ENCODE measurements around the gene MXD4.

Gene MXD4

DNA sequence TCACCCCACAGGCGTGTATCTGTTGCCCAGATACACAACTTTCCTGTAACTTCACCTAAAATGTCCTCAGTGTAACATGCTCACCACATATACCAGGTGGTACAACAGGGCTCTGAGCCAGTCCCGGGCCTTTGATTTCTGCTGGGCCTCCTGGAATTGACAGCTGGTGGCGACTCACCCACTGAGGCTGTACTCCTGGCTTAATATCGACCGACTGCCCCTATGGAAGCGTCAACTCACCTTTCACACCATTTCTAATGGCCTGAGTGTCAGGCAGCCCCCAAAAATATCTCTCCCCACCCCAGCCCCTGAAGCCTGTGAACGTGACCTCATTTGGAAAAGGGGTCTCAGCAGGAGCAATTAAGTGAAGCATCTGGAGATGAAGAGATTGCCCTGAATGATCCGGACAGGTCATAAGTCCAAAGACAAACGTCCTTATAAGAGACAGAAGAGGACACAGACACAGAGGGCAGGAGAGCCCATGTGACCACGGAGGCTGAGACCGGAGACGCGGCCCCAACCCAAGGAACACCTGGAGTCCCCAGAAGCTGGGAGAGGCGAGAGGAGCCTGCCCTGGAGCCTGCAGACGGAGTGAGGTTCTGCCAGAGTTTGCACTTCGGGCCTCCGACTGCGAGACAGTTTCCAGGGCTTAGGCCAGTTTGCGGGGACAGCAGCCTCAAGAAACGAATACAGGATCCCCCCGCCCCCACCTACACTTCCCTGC lies 12.6 kb upstream of the MXD4 start:
- DNase-seq, result no peak

DNA sequence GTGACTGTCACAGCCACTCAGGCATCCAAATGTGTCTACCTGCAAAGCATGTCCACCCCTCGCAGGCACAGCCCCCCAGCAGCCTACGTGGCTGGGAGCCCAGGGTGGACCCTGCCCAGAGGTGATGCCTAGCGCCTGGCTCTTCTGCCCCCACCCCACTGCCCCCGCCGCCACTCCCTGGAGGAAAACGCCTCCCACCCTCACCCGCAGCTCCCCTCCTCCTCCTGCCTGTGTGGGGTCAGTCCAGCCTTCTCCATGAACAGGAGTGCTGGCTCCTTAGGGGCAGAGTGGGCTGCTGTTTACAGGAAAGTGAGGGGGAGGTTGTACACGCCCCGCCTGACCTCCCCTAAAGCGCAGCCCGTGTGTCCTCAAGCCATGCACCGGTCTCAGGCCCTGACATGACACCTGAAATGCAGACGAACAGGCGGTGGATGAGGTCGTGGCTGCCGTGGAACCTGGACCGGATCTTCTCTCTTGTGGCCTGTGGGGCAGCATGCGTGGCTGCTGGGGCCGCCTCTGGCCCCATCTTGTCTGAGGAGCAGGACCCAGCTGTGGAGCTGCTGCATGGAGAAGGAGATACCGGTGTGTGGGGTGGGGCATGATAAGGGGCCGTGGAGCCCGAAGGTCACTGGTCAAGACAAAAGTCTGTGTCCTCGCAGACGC lies 11.9 kb upstream of the MXD4 start:
- DNase-seq, result no peak

DNA sequence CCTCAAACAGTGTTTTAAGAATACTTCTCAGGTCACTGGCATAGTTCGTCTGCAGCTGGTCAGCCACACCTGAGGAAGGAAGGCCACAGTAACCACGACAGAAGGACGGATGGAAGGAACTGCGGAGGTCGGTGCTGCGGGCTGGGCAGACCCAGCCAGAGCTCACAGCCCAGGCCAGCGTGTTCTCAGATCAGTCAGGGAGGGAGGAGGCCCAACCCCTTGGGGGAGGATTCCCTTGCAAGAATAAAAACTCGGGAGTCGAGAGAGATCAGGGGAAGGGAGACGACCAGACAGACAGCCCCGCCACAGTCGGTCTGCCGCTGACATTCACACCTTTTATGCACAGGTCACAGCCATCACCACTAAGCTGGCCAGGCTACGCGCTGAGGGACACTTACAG lies 11.3 kb upstream of the MXD4 start:
- no peak for DNase-seq

DNA sequence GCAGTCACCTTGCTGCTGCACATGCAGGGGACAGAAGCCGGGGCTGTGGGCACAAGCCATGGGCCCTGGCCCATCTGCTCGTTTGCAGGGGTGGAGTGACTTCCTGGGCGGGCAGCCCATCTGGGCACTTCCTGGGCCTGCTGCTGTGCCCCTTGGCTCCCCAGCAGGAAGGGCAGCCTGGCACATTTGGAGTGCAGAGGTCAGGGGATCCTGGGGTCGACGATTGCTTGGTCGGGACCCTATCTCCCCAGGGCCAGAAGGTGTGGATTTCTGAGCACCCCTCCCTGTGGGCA lies 10.9 kb upstream of the MXD4 start:
- DNase-seq, result no peak

DNA sequence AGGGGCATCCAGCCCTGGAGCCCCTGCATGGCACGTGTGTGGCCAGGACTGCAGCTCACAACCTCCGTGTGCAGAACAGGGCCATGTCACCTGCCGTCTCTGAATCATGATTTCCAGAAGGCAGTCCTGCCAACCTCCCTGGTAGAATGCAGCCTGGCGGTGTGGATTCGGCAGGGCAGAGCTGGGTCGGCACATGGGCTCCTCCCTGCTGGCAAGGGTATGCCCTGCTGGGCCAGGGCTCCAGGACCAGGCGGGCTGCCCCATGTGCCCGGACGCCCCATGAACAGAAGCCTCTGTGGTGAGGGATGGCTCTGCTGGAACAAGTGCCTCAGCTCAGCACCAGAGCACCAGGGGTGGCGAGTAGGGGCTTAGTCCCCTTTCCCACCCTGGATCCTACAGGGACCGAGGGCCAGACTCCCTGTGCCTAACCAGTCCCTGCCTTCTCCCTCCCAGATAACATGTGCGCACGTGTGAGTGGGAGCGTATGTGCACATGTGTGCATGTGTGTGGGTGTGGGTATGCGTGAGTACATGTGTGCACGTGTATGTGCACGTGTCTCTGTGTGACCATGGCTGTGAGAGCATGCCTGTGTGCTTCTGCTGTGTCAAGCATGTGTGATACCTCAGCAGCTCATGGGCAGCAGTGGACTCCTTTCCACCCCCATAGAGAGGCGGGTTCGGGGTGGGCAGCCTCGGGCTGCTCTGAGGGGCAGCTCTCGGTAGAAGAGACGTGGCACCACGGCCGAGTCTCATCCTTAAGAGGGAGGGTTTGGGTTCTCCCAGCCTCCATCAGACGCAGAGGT lies 10.3 kb upstream of the MXD4 start:
- DNase-seq, result no peak

DNA sequence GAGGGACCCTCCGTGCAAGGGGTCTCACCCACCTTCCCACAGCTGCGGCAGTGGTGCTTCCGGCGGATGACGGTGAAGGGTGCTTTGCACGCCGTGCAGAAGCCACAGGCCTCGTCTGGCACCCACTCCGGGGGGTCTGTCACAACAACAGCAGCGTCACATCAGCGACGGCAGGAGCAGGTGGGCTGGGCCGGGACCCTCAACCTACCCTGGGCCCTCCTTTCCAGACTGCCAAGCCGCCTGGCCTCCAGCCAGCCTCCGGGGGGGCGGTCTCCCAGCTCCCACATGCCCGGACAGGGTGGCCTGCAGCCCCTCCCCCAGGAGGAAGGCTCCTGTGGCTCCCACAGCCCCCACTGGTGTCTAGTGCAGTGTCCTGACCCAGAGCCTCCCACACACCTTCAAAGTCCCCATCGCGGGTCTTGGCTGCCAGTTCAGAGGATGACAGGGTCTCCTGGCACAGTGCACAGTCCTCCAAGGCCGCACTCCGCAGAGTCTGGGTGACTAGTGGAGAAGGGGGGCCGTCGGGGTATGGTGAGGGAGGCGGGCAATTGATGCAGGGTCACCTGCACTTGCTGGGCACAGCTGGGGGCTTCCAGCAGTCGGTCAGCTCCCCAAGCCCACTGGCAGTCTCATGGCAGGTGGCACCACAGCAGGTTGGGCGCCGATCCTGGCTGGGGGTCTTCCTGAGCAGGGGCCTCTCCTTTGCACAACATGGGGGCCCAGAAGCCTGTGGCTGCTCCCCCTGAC lies 9.5 kb upstream of the MXD4 start:
- DNase-seq, result no peak

DNA sequence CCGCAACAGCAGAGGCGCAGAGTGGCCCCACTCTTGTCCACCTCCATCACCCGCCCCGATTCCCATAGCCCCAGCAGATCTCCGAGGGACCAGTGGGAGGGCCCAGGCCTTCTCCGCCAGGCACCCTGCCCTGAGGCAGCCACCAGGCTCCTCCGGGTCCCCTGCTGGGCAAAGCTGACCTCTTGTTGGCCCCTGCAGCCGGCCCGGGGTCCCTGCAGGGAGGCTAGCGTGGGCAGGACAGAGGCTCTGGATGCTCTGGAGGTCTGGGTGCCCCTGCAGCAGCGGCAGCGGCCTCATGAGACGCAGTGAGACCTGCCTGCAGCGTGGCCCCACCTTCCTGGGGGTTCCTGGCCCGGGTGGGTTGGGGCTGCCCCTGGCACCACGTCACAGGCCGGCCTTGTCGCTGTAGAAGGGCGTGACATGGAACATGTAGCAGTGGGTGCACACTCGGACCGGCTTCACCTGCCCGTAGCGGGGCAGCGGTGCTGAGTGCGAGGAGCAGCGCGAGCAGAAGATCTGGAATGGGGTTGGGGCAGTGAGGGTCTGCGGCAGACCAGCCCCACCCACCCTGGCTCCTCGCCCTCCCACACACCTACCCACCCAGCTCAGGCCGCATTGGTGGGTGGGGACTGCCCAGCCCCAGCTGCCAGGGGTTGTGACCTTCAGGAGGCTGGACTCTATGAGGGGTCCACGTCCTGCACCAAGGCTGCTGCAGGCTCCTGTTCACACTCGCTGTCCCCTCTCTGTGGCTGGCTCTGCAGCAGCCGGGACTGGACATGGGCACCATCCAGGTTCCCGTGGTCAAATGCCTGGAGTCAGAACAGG lies 8.6 kb upstream of the MXD4 start:
- DNase-seq, result no peak

DNA sequence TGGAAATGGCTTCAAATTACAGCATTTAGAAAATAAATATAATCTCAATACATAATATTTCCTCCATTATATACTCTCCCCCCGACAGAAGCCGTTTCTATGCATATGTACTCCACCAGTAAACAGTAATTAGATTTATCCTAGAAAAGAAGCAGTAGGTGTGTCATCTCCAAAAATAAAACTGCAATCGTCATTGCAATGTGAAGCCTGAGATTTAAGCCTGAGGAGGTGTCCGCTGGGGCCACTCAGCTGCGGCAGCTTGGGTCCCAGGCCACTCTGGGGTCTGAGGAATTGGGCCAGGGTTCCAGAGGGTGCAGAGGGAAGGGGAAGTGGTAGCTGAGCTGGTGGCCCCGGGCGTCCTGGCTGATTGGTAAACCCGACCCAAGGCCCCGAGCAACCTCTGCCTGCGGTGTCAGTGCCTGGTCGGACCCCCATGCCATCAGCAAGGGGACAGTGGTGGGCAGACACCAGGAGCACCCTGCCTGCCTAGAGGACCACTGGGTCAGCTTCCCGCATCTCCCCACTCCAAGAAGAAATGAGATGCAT lies 7.8 kb upstream of the MXD4 start:
- DNase-seq, result no peak

DNA sequence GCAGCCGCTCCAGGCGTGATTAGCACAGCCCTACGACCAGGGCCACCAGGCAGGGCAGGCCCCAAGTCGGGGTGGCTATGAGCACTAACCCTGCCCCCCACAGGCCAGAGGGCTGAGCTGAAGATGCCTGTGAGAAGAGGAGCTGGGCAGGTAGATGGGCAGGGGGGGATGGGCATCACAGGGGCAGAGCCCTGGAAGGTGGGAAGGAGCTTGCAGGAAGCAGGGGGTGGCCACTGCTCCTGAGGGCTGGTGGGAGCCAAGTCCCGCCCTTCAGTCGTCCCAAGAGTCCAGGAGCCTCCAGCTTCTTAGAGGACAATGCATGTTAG lies 7.3 kb upstream of the MXD4 start:
- no peak for DNase-seq

DNA sequence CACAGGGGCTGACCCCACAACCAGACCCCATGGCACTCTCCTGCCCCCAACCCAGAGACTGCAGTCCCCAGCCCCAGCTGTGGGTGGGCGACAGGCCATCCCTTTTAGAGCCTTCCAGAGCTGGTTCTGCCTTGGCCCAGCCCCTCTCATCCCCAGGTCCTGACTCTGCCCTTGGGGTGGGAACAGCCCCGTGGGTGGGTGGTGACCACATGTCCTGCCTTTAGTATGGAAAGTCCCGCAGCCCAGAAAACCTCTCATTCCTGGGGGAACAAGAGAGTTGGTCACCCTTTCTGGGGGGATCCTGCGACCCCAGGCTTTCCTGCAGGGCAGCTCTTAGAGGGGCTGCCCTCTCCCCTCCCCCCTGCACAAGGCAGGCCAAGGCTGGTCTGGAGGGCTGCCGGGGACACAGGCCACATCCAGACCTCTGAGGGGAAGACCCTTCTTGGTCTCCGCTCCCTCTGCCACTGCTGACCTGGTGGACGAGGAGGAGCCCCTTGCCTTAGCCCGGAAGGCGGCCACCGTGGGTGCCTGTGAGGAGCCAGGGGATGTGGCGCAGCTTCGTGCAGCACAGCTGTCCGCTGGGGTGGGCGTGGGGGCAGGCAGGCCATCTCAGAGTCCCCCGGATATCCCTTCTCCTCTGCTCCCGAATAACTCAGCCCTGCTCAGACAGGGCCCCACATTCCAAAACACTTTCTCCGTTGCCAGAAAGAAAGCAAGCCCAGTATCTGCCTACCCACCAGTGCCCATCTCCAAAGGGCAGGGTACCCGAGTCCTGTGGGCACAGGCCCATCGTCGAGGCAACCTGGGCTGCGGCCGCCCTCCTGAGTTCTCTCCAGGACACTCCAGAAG lies 6.7 kb upstream of the MXD4 start:
- DNase-seq, result no peak

DNA sequence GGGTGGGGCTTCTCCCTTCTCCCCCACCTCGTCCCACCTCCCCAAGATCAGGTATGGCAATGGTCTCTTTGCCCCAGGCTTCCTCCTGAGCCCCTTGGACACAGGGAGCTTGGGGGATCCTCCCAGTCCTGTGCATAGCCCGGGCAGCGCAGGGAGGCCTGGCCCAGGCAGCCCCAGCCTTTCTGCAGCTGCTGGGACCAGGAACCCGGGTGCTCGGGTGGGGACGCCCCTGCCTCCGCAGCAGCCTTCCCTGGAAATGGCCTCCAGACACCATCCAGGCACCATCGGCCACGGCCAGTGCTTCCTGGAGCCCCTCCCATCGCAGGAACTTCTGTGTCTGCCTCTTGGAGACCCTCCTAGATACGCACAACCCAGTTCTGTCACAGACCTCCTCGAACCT lies 5.9 kb upstream of the MXD4 start:
- no peak for DNase-seq

DNA sequence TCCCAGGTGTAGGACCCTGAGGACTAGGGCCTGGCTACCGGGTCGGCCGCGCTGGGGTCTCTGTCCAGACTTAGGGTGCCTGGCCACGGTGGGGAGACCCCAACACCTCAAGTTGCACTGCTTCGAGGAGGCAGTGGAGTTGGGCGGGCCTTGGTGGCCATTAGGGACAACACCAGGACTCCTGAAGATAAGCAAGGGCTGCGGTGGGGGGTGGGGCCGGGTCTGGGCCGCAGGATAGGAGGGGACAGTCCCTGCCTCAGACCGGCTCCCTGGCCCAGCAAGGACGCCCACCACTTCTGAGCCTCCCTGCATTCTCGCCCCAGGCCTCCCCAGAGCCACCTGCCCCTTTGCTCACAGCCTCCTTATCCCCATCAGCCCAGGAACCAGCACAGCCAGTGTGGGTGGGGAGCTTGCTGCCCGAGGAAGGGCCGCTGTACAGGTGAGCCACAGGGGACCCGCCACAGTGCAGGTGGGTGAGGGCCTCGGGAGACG lies 5.5 kb upstream of the MXD4 start:
- no peak for DNase-seq

DNA sequence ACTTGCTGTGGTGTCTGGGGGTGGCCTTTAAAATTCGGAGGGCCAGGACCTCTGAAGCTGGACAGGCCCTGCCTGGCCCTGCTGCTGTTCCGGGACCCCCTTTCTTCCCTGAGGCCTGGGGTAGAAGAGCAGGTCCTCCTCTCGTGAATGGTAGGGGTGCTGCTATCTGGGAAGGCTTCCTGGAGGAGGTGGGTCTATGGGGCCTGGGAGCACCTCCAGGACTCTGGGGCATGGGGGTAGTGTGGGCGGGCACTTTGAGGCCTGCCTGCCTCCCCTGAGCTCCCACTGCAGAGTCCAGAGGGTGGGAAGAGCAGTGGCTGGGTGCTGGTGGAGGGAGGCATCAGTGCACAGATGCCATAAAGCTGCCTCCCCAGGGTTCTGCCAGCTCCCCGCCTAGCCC lies 4.9 kb upstream of the MXD4 start:
- DNase-seq, result no peak

DNA sequence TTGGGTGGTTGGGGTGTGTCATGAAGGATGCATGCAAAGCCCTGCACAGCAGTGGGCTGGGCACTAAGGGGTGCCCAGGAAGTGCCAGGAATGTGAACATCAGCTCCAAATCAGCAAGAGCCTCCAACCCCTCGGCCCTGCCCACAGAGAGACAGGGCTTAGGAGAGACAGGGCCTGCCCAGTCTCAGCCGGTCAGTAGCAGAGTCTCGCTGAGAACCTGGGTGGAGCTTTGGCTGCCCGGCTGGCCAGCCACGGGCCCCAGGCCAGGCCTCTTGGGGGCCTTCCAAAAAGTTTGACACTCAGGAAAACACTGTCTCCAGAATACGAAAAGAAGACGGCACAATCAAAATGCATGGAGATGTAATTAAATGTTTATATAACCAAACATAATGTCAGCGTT lies 4.3 kb upstream of the MXD4 start:
- DNase-seq, result no peak

DNA sequence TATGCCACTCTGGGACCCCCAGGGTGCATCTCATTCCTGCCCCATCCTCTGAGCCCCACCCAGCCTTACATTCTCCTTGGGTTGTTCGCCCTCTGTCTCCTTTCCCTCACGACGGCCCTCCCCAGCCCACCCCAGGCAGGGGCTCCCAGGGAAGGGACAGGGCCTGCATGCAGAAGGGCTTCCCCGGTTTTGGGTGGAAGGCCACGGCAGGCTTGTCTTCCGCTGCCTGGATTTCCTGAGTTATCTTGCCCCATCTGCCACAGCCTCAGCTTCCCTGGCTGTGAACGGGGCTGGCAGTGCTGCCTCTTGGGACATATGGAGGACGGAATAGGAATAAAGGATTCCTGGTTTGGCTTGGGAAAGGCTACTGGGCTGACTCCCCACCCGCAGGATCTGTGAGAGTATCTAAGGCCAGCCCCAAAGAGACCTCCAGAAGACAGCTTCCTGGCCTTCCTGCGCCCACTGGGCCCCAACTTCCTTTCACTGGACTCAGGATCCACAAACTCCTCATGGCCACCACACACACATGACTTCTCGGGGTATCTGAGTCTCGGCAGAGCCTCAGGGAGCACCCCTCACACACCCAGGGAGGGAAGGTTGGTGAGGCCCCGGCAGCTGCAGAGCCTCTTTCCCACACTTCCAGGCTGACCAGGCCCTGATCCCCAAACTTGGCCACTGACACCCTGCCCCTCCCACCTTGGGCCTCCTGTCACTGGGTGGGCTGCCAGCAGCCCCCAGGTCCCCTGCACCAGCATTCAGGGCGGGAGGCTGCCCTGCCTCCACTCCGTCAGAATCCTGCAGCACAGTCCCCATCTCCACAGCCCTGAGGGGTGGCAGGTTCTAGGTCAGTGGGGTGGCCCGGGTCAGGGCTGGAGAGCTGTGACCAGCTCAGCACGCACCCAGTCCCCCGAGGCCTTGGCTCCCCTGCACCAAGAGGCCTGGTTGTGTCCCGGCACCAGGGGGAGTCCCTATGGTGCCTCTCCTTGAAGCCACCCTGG lies 3.5 kb upstream of the MXD4 start:
- DNase-seq, result no peak

DNA sequence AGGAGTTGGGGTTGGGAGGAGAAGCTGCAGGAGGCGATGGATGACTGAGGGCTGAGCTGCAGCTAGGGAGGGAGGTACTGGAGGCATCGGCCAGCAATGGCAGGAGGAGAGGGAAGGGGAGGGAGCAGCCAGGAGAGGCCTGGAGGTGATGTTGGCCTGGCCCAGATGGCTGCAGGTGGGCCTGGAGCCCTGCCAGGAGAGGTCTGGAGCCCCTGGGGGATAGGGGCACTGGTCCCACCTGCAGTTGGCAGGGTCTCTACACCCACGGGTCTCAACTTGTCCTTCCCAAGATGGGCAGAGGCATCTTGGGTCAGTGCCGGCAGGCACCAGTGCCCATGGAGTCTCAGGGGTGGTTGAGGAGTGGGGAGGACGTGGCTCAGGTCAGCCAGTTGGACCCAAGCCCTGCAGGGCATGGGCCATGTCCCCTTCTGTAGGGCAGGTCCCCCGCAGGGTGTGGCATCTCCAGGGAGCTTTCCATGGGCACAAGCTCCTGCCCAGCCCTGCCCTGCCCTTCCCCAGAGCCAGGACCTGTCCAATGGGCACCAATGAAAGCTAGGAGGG lies 2.7 kb upstream of the MXD4 start:
- no peak for DNase-seq

DNA sequence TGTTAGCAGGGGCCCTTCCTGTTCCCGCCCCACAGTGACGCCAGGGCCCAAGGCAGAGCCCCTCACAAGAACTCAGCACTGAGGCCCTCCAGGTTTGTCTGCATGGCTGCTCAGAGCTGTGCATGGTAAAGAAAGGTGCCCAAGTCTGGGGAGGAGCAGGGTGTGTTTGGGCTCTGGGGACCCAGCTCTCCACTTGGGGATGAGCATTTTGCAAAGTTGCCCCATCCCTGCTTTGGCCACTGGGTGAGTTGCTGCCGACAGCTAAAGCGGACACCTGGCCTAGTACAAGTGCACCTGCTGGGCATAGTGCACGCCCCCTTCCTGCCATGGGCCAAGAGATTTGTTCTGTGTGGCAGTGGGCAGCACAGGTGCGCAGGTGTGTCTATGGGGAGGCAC lies 2.0 kb upstream of the MXD4 start:
- DNase-seq, result no peak

DNA sequence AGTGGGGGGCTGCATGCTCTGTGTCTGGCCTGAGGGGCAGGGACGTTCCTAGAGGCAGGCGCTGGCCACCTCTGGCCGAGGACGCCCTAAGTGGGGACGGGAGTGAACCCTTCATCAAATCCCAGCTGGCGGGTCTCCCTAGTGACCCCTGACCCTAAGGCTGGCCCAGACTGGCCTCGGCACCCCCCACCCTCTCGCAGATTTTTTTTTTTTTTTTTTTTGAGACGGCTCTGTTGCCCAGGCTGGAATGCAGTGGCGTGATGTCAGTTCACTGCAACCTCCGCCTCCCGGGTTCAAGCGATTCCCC lies 988 bp upstream of the MXD4 start:
- no peak for DNase-seq

DNA sequence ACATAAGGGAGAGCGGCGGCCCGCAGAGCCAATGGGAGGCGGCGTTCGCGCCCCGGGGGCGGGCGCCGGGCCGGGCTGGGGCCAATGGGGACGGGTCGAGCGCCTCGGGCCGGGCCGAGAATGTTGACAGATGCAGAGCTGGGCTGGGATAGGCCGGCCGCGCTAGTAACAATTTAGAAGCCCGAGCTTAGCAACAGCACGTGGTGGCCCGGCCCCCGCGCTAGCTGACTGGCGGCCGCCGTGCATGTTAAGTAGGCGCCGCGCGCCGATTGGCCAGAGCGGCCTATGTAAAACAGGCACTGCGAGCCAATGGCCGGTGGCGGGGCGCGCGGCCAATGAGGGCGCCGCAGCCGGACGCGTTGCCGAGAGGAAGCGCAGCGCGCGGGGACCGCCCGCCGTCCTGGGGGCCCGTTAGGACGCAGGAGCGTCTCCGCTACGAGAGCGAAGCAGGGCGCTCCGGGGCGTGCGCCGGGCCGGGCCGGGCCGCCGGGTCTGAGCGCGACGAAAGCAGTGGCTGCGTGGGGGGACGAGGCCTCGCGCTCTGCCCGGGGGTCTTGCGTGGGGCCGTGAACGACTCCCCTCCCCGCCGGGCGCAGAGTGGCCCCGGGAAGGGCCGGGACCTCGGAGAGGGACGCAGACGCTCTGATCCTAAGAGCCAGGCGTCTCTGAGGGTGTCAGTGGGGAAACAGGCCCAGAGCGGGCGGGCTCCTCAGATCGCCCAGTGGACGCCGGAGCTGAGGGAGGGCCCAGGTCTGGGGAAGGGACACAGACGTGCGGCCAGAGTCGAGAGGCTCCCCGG lies 435 bp upstream of the MXD4 start:
- DNase-seq, result peak; percentile 94
